ENCODE data around the gene AKT1.

Gene AKT1

GRCh38 chr14:104810316-104810715 is 14.8 kb upstream of the AKT1 start:
- no peaks in the 10 kb centered on the region for H3K27me3 ChIP-seq (ENCODE audit: control insufficient read depth, insufficient read depth, low read length)
- H2AFZ ChIP-seq: no peak overlapping the region
- TF ChIP-seq CTCF (IDR thresholded peaks at IDR 0.05): no peak
- peaks cover 7% of the 10 kb centered on the region for H3K79me2 ChIP-seq
- H3K4me2 ChIP-seq (ENCODE audit: low read length): no peak overlapping the region
- H3K36me3 ChIP-seq (ENCODE audit: control insufficient read depth, insufficient read depth, low read length): no peaks in the 10 kb centered on the region
- no peak overlapping the region for H3K4me3 ChIP-seq (ENCODE audit: low read depth, low read length)
- no peaks in the 10 kb centered on the region for H3K9me3 ChIP-seq (ENCODE audit: control insufficient read depth, low read length)
- H3K4me1 ChIP-seq: no peaks in the 10 kb centered on the region
- no peak overlapping the region for H3K27ac ChIP-seq
- no peak overlapping the region for H3K9ac ChIP-seq

GRCh38 chr14:104808456-104808855 is 12.9 kb upstream of the AKT1 start:
- no peak overlapping the region for H3K9ac ChIP-seq
- H3K4me2 ChIP-seq (ENCODE audit: low read length): no peak overlapping the region
- H3K27ac ChIP-seq: no peak overlapping the region
- no peaks in the 10 kb centered on the region for H3K9me3 ChIP-seq (ENCODE audit: control insufficient read depth, low read length)
- peaks cover 7% of the 10 kb centered on the region for H3K79me2 ChIP-seq
- H2AFZ ChIP-seq: no peak overlapping the region
- H3K4me1 ChIP-seq: no peaks in the 10 kb centered on the region
- H3K36me3 ChIP-seq (ENCODE audit: control insufficient read depth, insufficient read depth, low read length): no peaks in the 10 kb centered on the region
- H3K27me3 ChIP-seq (ENCODE audit: control insufficient read depth, insufficient read depth, low read length): no peaks in the 10 kb centered on the region
- TF ChIP-seq CTCF (IDR thresholded peaks at IDR 0.05): no peak
- H3K4me3 ChIP-seq (ENCODE audit: low read depth, low read length): no peak overlapping the region

GRCh38 chr14:104806625-104807465 is 11.3 kb upstream of the AKT1 start:
- Histone ChIP-seq H3K4me3 (ENCODE audit: low read depth, low read length) (no peak overlapping the region), H3K4me1 (peaks cover under 1% of the 10 kb centered on the region), H3K27ac (no peak overlapping the region), H3K36me3 (ENCODE audit: control insufficient read depth, insufficient read depth, low read length) (no peaks in the 10 kb centered on the region), H3K4me2 (ENCODE audit: low read length) (no peak overlapping the region), H3K27me3 (ENCODE audit: control insufficient read depth, insufficient read depth, low read length) (no peaks in the 10 kb centered on the region), H2AFZ (no peak overlapping the region), H3K9ac (no peak overlapping the region), H3K79me2 (peaks cover 7% of the 10 kb centered on the region), H3K9me3 (ENCODE audit: control insufficient read depth, low read length) (no peaks in the 10 kb centered on the region)
- no peak for TF ChIP-seq CTCF (IDR thresholded peaks at IDR 0.05)

GRCh38 chr14:104805941-104806624 is 10.5 kb upstream of the AKT1 start:
- H3K9me3 ChIP-seq (ENCODE audit: control insufficient read depth, low read length): no peaks in the 10 kb centered on the region
- no peak overlapping the region for H3K9ac ChIP-seq
- H3K27ac ChIP-seq: no peak overlapping the region
- no peak for TF ChIP-seq CTCF (IDR thresholded peaks at IDR 0.05)
- no peaks in the 10 kb centered on the region for H3K36me3 ChIP-seq (ENCODE audit: control insufficient read depth, insufficient read depth, low read length)
- no peaks in the 10 kb centered on the region for H3K27me3 ChIP-seq (ENCODE audit: control insufficient read depth, insufficient read depth, low read length)
- H3K4me3 ChIP-seq (ENCODE audit: low read depth, low read length): no peak overlapping the region
- peaks cover 5% of the 10 kb centered on the region for H3K4me1 ChIP-seq
- H3K4me2 ChIP-seq (ENCODE audit: low read length): no peak overlapping the region
- H2AFZ ChIP-seq: no peak overlapping the region
- peaks cover 7% of the 10 kb centered on the region for H3K79me2 ChIP-seq
